GM18502 (cell line): Measurements from ENCODE around the gene TSPAN12.
"Not testable (repeated sequence)": the region's sequence is repeated elsewhere in the genome, so short reads cannot be mapped to it uniquely, and the experiment has no call there.

ENCODE experiments used
- ATAC-seq: cut with Tn5 transposase; IDR thresholded peaks from one replicate; pipeline ENCODE4 v1.9.1; 2021; ENCODE audit warnings: mild to moderate bottlenecking; ENCODE audit not compliant: unreplicated experiment, poor library complexity

Gene TSPAN12, protein sequence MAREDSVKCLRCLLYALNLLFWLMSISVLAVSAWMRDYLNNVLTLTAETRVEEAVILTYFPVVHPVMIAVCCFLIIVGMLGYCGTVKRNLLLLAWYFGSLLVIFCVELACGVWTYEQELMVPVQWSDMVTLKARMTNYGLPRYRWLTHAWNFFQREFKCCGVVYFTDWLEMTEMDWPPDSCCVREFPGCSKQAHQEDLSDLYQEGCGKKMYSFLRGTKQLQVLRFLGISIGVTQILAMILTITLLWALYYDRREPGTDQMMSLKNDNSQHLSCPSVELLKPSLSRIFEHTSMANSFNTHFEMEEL

DNA sequence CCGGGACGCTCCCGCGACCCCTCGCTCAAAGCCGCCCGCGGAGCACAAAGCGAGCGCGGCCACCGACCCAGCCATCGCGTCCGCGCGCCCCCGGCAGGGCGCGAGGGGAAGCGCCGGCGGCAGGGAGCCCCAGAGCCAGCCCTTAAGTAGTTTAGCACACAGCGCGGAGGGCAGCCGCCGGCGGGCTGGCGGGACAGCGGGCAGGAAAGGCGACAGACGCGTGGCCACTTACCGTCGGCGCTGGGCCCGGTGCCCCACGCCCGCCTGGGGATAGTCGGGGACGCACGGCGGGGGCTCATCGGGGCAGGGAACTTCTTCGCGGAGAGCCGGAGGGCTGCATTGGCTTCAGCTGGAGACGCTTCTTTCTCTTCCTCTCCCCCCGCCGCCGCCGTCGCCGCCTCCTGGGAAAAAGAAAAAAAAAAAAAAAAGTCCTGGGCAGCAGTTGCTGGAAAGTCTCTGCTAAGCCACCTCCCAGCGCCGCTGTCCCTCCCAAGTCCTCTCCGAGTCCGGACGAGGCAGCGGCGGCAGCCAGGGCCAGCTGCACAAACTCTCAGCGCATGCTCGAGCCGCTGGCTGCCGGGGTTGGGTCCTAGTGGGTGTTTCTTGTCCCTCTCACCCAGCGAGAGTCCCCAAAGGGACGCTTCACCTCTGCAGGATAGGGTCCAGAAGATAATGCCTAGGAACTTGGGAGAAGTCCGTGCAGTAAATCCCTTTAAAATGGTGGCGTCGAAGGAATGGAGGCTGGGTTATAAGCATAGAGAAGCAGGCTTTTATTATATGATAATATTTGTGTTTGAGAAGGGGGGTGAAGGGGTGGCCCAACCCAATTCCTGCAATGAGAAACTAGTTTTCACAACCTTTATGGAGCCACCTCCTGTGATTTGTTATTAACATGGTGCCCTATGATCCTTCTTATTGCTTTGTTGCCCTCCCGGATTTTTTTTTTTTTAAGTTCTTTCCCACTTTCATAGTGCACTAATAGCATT is at the start of gene TSPAN12:
TSS of gene TSPAN12 (minus strand) at position 557 of the 986 bp plus-strand sequence. CDS start 1,381 bp downstream, outside the sequence.
- ATAC-seq: peak; percentile 86

DNA sequence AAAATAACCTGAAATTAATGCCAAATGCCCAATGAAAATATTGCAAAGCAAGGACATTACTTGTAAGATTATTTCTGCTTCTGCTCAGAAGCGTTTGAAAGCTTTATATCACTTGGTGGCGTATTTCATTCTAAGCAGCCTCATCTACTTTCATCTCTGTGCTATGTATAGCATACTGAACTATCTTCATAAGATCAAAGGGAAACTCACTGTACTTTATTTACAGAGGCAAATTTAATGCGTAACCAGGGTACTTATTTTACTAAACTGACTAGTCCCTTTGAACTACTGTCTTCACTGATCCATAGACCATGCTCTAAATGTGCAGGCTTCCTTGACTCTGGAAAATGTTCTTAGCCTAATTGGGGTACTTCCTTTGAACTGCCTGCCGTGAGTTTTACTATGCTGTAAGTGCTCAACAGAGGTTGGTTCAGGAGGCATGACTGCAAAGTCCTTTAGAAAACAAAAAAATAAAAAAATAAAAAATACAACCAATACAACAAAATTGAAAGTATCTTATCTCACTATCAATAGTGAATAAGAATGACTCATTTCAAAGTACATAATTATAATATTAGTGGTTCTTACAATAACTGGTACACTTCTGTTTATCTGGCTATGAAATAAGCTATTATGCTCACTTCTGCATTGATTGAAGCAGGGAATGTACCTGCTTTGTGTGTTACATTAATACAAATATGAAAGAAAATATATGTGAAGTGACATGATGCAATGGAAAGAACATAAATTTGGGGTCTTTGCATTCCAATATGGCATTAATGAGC is 41.0 kb upstream of the TSPAN12 start:
- no peak for ATAC-seq

DNA sequence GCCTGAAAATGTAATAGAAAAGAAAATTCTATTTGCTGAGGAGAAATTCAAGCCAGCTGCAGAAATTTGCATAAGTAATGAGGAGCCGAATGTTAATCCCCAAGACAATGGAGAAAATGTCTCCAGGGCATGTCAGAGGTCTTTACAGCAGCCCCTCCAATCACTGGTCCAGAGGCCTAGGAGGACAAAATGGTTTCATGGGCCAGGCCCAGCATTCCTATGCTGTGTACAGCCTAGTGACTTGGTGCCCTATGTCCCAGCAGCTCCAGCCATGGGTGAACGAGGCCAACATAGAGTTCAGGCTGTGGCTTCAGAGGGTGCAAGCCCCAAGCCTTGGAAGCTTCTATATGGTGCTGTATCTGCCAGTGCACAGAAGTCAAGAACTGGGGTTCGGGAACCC is 37.3 kb upstream of the TSPAN12 start:
- ATAC-seq: not testable (repeated sequence)

DNA sequence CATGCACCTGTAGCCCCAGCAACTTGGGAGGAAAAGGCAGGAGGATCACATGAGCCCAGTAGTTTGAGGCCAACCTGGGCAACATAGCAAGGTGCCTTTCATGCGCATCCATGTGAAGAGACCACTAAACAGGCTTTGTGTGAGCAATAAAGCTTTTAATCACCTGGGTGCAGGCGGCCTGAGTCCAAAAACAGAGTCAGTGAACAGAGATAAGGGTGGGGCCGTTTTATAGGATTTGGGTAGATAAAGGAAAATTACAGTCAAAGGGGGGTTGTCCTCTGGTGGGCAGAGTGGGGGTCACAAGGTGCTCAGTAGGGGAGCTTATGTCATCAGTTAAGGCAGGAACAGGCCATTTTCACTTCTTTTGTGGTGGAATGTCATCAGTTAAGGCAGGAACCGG is 27.7 kb upstream of the TSPAN12 start:
- not testable (repeated sequence) for ATAC-seq

DNA sequence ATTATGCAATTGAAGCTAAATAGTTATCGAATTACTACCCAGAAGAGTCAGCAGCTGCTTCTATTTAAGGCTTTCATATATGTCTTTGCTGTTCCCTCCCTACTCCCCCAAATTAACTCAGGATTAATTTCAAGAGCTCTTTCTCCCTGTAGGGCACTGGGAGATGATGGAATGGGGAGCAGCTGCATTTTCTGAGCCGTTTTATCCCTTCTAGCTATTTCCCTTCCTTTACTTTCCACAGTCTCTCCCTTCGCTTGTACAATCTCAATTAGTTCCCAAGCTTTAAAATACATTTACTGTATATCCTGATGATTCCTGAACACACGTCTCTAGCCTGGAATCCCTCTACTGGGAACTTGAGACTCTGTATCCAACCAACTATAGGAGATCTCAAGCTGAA is 19.8 kb upstream of the TSPAN12 start:
- no peak for ATAC-seq

DNA sequence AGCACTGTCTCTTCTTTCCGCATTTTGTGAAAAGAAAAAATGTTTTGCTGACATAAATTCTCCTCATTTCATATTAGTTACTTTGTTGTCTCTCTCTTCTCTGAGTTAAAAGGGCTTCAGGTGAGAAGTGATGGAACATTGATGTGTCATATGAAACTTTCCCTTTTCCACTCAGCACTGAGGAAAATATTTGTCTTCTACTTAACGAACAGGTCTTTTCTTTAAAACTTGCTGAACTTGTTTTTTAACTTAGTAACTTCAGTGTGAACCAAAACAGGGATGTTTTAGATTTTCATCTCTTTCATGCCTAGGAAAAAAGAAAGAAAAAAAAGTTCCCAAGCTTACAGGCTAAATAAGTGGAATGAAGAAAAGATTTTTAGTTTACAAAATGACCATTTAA is 19.0 kb upstream of the TSPAN12 start:
- ATAC-seq: no peak

DNA sequence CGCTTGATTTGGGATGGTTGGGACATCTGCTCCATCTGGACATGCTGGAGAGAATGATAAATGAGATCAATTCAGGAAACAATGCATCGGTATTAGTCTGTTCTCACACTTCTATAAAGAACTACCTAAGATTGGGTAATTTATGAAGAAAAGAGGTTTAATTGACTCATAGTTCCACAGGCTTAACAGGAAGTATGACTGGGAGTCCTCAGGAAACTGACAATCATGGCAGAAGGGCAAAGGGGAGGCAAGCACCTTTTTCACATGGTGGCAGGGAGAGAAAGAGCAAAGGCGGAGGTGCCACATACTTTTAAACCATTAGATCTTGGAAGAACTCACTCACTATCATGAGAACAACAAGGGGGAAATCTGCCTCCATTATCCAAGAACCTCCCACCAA is 16.8 kb upstream of the TSPAN12 start:
- ATAC-seq: no peak

DNA sequence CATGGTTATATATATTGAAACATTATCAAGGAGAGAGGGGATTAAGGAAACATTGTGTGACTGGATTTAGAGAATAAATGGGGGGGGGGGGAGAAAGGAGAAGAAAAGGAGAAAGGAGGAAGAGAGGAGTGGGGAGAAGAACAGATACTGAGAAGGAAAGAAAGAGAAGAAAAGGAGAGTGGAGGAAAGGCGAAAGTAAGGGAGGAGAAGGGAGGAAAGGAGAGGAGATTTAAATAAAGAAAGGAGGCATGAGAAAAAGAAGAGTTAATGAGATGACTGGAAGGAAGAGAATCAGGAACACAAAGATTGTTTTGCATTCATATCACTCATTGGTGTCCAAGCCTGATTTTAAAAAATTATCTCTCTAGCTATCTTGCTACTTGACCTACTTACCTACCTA is 16.1 kb upstream of the TSPAN12 start:
- ATAC-seq: no peak

DNA sequence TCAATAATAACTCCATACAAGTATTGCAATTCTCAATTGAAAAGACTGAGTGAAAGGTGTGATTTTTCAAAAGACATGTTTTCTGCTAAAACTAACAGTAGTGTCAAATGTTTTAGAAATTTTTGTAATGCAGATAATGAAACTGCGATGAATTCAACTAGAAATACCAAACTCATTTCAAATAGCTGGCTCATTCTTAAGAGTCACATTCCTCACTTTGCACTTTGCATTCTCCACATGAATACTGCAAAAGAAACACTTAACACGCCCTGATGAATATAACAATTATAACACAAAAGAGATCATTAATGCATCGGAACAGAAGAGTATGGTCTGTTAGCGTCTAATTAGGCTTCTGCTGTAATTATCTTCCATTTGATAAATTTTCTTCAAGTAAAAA is 15.5 kb upstream of the TSPAN12 start:
- ATAC-seq: no peak

DNA sequence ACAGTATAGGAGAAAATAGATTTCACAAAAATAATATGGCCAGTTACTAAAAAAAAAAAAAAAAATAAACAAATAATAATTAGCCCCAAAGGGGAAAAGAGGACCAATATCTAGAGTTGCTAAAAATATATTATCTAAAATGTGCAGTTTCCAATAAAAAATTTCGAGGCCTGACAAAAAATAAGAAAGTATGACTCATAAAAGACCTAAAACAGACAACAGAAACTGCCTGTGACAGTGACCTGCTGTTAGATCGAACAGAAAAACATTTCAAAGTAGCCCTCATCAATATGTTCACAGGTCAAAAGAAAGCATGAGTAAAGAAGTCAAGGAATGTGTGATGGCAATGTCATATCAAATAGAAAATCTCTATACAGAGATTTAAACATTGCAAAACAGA is 11.8 kb upstream of the TSPAN12 start:
- ATAC-seq: peak; percentile 73

DNA sequence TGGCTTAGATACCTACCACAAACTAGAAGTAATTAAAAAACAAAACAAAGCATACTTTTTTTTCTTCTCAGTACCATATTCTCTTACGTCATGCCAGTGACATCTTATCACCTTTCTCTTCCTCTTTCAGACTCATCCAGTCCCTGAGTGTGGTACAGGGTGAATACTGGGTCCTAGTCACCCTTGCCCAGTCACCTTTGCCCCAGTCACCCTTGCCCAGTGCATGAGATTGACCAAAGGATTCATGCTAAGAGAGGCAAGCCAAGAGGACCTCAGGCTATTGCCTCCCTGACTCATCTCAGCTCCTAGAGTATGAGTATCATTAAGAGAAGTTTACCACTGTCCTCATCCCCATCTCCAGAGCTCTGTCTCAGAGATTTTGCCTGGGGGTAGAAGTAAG is 10.0 kb upstream of the TSPAN12 start:
- ATAC-seq: peak; percentile 49

DNA sequence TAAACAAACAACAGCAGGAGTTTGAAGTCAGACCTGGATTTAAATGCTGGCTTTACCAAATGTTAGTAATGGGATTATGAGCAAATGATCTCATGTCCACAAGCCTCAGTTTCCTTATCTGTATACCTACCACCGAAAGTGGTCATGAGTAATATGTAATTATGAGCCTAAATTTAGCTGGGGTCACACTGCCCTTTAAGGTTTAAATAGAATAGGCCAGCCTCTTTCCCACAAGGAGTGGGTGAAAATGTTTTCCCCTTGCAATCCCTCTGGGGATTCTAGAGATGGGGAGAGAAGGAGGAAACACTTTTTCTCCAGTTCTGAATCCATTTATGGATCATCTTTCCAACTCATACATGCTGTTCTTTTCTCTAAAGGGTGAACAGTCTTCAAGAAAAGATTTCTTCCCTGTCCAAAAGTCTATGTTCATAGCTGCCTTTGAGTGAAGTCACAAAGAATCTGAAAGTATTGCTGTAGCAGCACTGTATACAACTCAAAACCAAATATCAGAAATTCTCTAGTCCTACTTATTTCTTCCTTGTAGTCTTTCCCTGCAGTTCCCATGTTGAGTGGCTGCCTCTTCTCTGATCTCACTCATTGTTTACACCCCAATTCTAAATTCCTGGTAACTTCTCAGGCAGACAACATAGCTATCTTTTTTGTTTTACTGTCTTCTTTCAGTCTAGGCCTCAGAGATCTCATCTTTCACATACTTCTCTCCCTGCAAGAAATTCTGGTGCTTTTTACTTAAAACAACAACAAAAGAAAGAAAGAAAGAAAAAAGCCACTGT is 7.4 kb upstream of the TSPAN12 start:
- ATAC-seq: no peak

DNA sequence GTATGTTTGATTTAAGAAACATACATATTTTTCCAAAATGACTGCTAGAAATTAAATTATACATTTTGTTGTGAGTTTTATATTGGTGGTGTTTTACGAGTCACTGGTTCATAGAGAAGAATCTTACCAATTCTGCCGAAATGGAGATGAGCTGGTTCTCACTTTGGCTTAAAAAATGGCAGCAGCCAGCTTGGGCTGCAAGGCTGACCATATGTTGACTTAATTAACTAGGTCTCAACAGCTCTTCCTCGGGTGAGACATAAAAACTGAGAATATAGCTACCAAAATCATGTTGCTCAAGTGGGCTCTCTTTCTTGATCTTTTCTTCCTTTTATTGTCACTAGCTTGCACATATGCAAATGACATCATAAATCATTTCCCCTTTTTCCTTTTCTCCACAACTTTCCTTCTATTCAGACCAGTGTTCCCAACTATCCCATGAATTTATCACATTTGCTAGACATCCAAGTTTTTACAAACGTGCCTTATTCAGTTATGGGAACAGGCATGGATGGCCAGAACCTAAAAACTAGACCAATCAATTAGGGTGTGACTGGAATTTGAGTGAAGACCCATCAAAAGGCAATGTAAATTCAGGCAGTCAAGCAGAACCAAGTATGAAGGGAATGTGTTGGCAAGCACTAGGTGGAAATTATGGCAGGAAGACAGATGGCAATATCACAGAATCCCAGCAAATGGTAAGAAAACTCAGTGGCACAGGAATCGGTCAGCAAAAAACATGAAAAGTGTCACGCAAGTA is 6.4 kb upstream of the TSPAN12 start:
- no peak for ATAC-seq

DNA sequence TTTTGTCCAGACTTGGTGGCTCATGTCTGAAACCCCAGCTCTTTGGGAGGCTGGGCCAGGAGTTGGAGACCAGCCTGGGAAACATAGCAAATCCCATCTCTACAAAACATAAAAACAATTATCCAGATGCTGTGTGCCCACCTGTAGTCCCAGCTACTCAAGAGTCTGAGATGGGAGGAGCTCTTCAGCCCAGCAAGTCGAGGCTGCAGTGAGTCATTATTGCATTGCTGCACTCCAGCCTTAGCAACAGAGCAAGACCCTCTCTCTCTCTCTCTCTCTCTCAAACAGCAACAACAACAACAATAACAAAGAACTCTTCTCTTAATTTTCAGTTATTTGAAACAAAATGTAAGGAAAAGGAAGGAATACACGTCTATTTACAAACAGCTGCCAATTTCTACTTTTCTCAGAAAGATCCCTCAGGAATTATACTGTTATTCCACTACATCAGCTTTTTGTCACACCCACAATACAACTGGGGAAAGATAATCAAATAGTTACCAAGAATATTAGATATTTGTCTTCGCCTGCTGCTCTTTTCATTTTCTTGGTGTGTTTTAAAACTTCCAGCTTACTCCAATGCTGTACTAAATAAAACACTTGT is 5.1 kb upstream of the TSPAN12 start:
- ATAC-seq: no peak

DNA sequence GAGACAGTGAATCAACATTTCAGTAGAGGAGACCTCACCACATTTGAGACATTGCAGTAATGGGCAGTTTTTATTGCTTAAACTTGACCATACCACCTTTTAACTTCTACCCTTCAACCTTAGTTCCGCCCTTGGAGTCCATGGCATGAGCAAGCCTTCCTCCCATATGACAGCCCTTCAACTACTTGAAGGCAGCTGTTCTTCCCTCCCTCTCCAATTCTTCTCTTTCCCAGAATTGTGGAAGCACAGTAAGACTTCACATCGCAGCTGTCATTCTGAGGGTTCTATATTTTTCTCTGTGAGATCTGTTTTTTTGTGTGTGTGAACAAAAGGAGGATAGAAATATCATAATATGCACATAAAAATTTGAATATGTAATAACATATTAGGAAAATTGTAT is 2.2 kb upstream of the TSPAN12 start:
- ATAC-seq: no peak

DNA sequence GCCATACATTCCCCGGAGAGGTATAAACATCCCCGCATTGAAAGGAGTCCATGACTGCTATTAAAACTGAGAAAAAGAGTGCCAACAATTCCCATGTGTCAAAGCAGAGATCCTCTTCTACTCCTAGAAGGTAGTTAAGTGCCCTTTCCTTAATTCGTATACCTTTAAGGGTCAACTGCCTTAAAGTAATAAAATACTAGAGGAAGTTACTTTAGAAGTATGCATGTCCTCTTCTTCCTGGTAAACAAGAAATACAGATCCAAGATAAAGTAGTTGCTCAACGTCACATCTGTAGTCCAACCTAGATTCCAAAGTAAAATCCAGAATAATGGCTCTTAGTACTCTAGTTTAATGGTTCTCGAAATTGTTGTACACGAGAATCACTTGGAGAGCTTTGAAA is 1.5 kb upstream of the TSPAN12 start:
- no peak for ATAC-seq

DNA sequence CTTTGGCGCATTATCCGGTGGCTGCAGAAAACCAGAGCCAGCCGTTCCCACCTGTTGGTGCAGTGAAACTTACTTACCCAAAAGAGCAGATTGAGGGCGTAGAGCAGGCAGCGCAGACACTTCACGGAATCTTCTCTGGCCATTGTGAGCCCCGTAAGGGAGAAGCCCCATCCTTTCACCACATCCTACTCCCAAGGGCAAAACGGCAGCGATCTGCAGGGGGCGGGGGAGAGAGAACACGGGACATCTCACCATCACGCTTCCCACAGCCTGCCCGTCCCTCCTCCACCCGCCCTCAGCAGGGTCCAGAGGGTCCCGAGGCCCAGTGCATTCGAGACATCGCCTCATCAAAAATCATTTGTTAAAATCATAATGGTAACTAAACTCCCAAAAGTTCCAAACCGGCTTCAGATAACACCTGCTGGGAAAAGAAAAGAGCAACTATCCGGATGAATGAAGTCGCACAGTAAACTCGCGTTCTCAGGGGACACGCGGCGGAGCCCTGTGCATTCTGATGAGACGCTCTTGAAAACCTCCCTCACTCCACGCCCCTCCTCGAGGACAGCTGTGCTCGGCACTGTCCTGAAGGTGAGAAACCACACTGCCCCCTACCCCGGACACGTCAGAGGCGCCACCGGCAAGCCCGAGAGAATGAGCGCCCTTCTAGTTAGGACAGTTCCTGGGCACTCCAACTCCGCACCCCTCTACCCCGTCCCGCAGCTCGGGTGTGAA is 1.2 kb downstream of the TSPAN12 start:
- peak; percentile 65 for ATAC-seq

DNA sequence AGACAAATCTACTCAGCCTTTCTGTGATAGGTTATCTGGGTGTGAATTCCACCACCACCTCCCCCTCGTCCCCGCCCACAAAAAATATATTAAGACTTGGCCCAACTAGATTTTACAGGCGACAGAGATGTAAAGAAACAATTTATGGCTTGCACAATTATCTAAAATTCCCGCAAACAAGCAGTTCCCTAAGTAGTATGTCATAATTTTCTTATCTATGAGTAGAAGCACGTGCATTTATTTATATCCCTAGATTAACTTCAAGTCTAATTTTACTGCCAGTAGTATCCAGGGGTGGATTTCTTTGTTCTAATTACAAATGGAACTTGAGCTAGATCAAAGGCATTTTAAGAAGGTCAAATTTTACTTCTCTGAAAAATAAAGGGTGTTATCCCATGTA is 1.7 kb downstream of the TSPAN12 start:
- ATAC-seq: no peak
